Adrenal gland (tissue), 5 donors: Measurements from ENCODE around the gene PGPEP1.

Source experiments
- CTCF ChIP-seq, 6 experiments: fragments of 450-650 bp in 4 of 6; fragments of 200-600 bp in 2 of 6; sonication (generic) in 1 of 6; IDR thresholded peaks; 1 replicate in 5 of 6; 2 replicates in 1 of 6; pipeline versions ENCODE4 v1.5.1 to v1.8.0; 2016 to 2021; ENCODE audit warnings: antibody characterized with exemption in 6 of 6, mild to moderate bottlenecking in 2 of 6, moderate library complexity in 1 of 6
- POLR2A ChIP-seq, 2 donors: fragments of 450-650 bp; IDR thresholded peaks; one replicate each; pipeline ENCODE4 v1.6.1; 2017; ENCODE audit warnings: antibody characterized with exemption in 2 of 2, mild to moderate bottlenecking in 2 of 2, moderate library complexity in 1 of 2
- donor health status: DM: no; HTN: no; CAD: no.

GRCh38 chr19:18332917-18333530, 7.4 kb upstream of the PGPEP1 start:
- TF ChIP-seq CTCF (IDR thresholded peaks at IDR 0.05) (no peak), POLR2A (IDR thresholded peaks at IDR 0.05) (no peak)
